ENCODE results near the gene PYGL.
"Not testable (repeated sequence)": the region's sequence is repeated elsewhere in the genome, so short reads cannot be mapped to it uniquely, and the experiment has no call there.

- TF ChIP-seq, protein P1, sequence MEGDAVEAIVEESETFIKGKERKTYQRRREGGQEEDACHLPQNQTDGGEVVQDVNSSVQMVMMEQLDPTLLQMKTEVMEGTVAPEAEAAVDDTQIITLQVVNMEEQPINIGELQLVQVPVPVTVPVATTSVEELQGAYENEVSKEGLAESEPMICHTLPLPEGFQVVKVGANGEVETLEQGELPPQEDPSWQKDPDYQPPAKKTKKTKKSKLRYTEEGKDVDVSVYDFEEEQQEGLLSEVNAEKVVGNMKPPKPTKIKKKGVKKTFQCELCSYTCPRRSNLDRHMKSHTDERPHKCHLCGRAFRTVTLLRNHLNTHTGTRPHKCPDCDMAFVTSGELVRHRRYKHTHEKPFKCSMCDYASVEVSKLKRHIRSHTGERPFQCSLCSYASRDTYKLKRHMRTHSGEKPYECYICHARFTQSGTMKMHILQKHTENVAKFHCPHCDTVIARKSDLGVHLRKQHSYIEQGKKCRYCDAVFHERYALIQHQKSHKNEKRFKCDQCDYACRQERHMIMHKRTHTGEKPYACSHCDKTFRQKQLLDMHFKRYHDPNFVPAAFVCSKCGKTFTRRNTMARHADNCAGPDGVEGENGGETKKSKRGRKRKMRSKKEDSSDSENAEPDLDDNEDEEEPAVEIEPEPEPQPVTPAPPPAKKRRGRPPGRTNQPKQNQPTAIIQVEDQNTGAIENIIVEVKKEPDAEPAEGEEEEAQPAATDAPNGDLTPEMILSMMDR (IDR thresholded peaks at IDR 0.05), result not testable (repeated sequence)
- not testable (repeated sequence) for TF ChIP-seq POLR2A (IDR thresholded peaks at IDR 0.05)
Observed at GRCh38 chr14:50941638-50942037, 2.6 kb downstream of the PYGL start.
